Mucosa of descending colon (tissue), 3 donors: ENCODE measurements around the gene PCK1. TPM values are rescaled to one million over a fixed set of nuclear protein-coding genes. Genes with fewer than 3 reads are reported as not detected.

Source experiments
- ATAC-seq: fragments of 200-7000 bp; cut with Tn5 transposase; one replicate; pipeline ENCODE4 v1.9.1; 2020; ENCODE audit warnings: mild to moderate bottlenecking, moderate library complexity
- DNase-seq, 3 donors: peaks; one replicate each; pipeline ENCODE4 v3.0.0-alpha.2; 2020
- H3K36me3 ChIP-seq: fragments of 200-600 bp; one replicate; pipeline ENCODE4 v1.8.0; 2021; ENCODE audit warnings: low read depth, mild to moderate bottlenecking
- H3K4me1 ChIP-seq: fragments of 200-600 bp; one replicate; pipeline ENCODE4 v1.8.0; 2021; ENCODE audit warnings: low read depth, mild to moderate bottlenecking
- H3K4me3 ChIP-seq: fragments of 200-600 bp; one replicate; pipeline ENCODE4 v1.8.0; 2021; ENCODE audit warnings: mild to moderate bottlenecking
- H3K9me3 ChIP-seq: fragments of 200-600 bp; one replicate; pipeline ENCODE4 v1.8.0; 2021; ENCODE audit warnings: mild to moderate bottlenecking
- intact Hi-C, 2 donors: fragments of 100-400 bp; cut with DNase I in 1 of 2; cut with micrococcal nuclease in 1 of 2; formaldehyde crosslinking; loops; one replicate each; pipeline versions ENCODE4 v1.11.0 to v1.11.1; 2022; cut with DNase I, micrococcal nuclease
- total RNA-seq, 3 donors: library from RNA; stranded (reverse); fragmentation: NEBNext Ultra II Directional in 2 of 3; extraction: Animal tissue kit (Norgen Biotek cat#: 25700) in 2 of 3; gene quantifications; one replicate each; pipeline versions ENCODE4 v1.2.1 to v1.2.4, GENCODE V29; 2021 to 2023
- TF ChIP-seq, protein P1 (sequence below): fragments of 200-600 bp; IDR thresholded peaks from one replicate; pipeline ENCODE4 v1.8.0; 2022; ENCODE audit warnings: antibody characterized with exemption, mild to moderate bottlenecking
- donor health status: DM: no; HTN: no; CAD: no; lungs with moderate emphysema.
- donor health status: DM: no; HTN: no; CAD: no.
- donor health status: DM: no; HTN: yes; CAD: no.

The PCK1 gene
- total RNA-seq, 3 donors from 2014 or later: 134 to 467 (median 136) TPM

GRCh38 chr20:57587989-57588377 is 27.1 kb downstream of the PCK1 start:
- TF ChIP-seq, protein P1, sequence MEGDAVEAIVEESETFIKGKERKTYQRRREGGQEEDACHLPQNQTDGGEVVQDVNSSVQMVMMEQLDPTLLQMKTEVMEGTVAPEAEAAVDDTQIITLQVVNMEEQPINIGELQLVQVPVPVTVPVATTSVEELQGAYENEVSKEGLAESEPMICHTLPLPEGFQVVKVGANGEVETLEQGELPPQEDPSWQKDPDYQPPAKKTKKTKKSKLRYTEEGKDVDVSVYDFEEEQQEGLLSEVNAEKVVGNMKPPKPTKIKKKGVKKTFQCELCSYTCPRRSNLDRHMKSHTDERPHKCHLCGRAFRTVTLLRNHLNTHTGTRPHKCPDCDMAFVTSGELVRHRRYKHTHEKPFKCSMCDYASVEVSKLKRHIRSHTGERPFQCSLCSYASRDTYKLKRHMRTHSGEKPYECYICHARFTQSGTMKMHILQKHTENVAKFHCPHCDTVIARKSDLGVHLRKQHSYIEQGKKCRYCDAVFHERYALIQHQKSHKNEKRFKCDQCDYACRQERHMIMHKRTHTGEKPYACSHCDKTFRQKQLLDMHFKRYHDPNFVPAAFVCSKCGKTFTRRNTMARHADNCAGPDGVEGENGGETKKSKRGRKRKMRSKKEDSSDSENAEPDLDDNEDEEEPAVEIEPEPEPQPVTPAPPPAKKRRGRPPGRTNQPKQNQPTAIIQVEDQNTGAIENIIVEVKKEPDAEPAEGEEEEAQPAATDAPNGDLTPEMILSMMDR: no peak
- Histone ChIP-seq H3K9me3 (no peaks in the 10 kb centered on the region), H3K36me3 (no peaks in the 10 kb centered on the region), H3K4me1 (peaks cover 13% of the 10 kb centered on the region), H3K4me3 (no peak overlapping the region)
- intact Hi-C loops: loop anchor here in 1 of 2 donors (10.0 kb wide), 1 partner anchor 203 kb away; no protein-coding TSS in a partner anchor
- ATAC-seq (no peak), DNase-seq (no peak)

DNA sequence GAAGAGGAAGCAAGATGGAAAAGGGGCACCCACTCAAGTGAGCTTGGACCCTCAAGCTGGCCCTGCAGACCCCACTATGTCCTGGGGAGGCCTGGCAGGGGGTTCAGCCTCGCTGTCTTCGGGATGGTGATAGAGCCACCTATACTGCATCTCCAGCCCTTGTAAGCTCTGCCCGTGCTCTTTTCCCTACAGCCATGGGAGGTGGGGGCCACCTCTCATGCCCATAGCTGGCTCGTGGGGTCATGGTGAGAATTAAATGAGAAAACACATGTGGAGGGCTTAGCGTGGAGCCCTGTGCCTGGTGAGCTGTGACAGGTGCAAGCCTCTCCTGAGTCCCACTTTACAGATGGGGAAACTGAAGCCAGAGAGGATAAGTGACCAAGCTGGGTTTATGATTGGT is 27.7 kb downstream of the PCK1 start:
- intact Hi-C loops: loop anchor here in 1 of 2 donors (10.0 kb wide), 1 partner anchor 204 kb away; no protein-coding TSS in a partner anchor
- no peaks in the 10 kb centered on the region for H3K36me3 ChIP-seq
- DNase-seq (peak in 1 of 3 donors; percentile 28), ATAC-seq (no peak)
- TF ChIP-seq, protein P1: no peak
- no peaks in the 10 kb centered on the region for H3K9me3 ChIP-seq
- H3K4me1 ChIP-seq: peaks cover 19% of the 10 kb centered on the region
- no peak overlapping the region for H3K4me3 ChIP-seq

DNA sequence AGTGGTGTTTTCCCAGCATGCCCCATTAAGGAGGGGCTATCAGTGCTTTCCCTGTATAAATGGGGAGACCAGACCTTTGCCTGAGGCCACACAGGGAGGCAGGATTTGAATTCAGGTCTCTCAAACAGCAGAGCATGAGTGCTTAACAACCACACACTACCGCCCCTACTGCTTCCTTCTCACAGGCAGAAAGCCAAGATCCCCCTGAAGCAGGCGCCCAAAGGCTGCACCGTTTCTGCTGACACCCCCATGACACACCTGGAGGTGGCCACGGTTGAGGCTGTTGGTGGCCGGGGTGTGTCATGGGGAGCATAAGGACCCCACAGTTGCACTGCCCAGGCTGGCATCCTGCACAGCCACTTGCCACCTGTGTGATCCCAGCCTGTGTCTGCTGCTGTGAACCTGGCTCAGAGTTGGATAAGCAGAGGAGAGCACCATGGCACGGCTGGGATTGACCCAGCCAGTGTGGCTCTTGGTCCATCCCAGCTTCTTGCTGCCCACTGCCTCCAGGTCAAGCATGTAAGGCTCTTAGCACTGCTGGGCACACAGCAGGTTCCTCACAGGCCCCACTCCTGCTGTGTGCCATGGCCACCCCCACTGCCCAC is 28.3 kb downstream of the PCK1 start:
- peaks cover 25% of the 10 kb centered on the region for H3K4me1 ChIP-seq
- ATAC-seq: peak; percentile 5
- no peaks in the 10 kb centered on the region for H3K36me3 ChIP-seq
- no peak overlapping the region for H3K4me3 ChIP-seq
- no peaks in the 10 kb centered on the region for H3K9me3 ChIP-seq
- TF ChIP-seq, protein P1: no peak
- peak; percentile 35 to 43 (median 39) for DNase-seq
- intact Hi-C loops: loop anchor here in 1 of 2 donors (10.0 kb wide), 1 partner anchor 204 kb away; no protein-coding TSS in a partner anchor

DNA sequence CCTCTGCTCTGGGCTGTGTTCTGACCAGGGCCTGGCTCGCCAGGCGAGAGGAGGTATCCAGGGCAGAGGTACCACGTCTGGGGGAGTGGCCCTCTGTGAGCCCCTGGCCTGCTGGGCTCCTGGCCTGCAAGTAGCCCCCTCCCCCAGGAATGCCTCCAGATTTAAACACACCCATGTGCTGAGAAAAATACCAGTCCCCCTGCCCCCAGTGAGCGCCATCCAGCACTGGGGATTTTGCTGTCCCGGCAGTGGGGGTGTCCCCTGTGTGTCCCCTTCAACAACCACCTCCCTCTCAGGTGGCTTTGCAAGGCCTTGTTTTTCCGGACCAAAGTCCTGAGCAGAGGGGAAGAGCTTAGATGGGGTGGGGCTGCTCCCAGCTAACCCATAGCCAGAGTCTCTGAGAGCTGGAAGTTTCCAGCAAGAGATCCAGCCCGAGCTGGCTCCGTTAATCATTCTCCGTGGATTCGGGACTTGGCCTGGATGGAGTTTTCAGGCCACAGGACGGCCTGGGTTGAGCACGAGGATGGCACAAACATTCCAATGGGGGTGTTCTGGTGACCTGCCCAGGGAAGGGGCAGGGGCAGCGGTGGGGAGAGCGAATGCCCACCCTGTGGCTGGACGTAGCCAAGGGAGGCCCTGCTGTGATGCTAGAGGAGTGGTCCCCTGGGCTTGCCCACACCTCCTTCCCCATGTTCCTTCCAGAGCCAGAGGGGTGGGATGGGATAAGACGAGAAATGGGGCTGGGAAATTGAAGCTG is 29.0 kb downstream of the PCK1 start:
- intact Hi-C loops: loop anchor here (10.0 kb wide), 3 partner anchors 205 to 615 kb away; no protein-coding TSS in a partner anchor
- TF ChIP-seq, protein P1: no peak
- ATAC-seq (peak; percentile 81), DNase-seq (peak; percentile 71 to 81 (median 75))
- Histone ChIP-seq H3K4me1 (peaks cover 25% of the 10 kb centered on the region), H3K9me3 (no peaks in the 10 kb centered on the region), H3K4me3 (no peak overlapping the region), H3K36me3 (no peaks in the 10 kb centered on the region)

GRCh38 chr20:57590485-57591288 is 29.8 kb downstream of the PCK1 start:
- peaks cover 25% of the 10 kb centered on the region for H3K4me1 ChIP-seq
- TF ChIP-seq, protein P1: no peak
- no peak overlapping the region for H3K4me3 ChIP-seq
- ATAC-seq (no peak), DNase-seq (peak in 2 of 3 donors; percentile 42 to 44)
- intact Hi-C loops: loop anchor here (10.0 kb wide), 2 partner anchors 216 to 614 kb away; no protein-coding TSS in a partner anchor
- no peaks in the 10 kb centered on the region for H3K9me3 ChIP-seq
- no peaks in the 10 kb centered on the region for H3K36me3 ChIP-seq
